DLD1 (cell line): ENCODE results near the gene DYDC1.
"Not testable (repeated sequence)": the region's sequence is repeated elsewhere in the genome, so short reads cannot be mapped to it uniquely, and the experiment has no call there.

Source experiments
- in situ Hi-C: cut with HindIII; loops from 2 replicates; pipeline ENCODE4 v1.10.0; 2017; ENCODE audit warnings: low sequenced_read_pairs

DYDC1 gene

DNA sequence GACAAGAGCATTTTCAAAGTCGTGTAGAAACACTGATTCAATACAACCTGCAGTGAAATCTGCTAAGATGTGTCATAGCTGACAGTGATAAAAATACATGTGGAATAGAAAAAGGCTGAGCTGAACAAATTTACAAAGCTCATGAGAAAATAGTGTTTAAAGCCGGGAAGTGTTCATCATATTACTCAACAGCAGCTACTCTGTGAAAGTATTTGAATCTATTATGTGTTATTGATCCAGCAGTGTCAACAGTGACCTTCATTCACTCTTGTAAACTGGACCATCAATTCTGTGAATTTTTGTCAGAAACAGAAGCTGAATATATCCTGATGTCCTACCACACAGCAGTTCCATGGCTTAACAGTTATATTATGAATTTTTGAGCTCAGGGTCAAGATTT is 11.6 kb downstream of the DYDC1 start:
- in situ Hi-C loops = no loop called here

DNA sequence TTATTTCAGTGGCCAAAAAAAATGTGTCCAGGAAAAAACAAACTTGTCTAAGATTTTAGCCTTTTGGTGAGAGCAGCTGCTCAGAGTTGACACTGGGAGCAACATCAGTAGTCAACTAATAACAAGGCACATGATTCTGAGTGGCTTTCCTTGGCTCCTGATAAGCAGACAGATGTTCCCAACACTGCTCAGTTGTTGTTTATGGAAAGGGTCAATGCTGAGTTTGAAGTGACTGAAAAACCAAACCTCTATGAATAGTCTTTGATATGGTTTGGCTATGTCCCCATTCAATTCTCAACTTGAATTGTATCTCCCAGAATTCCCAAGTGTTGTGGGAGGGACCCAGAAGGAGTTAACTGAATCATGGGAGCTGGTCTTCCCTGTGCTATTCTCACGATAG is 12.3 kb downstream of the DYDC1 start:
- in situ Hi-C loops = no loop called here

GRCh38 chr10:80333983-80334382 is 22.6 kb downstream of the DYDC1 start:
- in situ Hi-C loops = no loop called here

DNA sequence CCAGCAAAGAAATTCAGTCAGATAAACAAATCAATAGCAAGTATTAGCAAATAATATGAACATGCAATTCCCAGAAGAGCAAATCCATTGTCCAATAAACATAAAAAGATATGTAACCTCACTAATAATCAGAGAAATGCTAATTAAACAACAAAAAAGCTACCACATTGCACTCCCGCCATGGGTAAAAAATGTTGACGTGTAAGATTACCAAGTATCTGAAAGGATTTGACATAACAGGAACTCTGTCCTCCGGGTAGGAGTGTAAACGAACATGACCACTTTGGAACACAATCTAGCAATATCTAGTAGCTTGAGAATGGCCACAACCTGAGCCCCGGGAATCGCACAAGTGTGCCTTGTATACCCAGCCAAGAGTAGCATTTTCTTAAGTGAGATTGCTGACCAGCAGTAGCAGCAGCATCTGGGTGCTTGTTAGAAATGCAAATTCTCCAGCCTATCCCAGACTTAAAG is 31.6 kb downstream of the DYDC1 start:
- in situ Hi-C loops = no loop called here

DNA sequence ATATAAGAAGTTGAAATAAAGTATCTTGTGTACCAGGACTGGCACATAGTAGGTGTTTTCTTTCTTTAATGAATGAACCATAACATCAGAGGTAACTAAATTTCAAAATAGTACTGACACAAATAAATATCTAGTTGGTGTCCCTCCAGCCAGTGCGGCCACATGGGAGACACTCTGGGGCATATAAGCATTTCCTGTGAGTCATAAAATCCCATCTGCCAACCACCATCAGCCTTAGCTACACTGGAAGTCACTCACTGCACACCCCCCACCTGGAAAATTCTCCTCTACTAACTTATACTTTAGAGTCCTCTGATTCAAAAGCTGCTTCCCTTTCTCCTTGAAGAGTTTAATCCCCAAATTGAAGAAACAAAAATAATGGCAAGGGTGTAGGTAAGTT is 32.5 kb downstream of the DYDC1 start:
- in situ Hi-C loops = no loop called here

GRCh38 chr10:80323311-80323710 is 33.2 kb downstream of the DYDC1 start:
- in situ Hi-C loops = no loop called here

GRCh38 chr10:80322711-80323110 is 33.8 kb downstream of the DYDC1 start:
- in situ Hi-C loops = no loop called here

GRCh38 chr10:80322158-80322557 is 34.4 kb downstream of the DYDC1 start:
- in situ Hi-C loops = no loop called here

DNA sequence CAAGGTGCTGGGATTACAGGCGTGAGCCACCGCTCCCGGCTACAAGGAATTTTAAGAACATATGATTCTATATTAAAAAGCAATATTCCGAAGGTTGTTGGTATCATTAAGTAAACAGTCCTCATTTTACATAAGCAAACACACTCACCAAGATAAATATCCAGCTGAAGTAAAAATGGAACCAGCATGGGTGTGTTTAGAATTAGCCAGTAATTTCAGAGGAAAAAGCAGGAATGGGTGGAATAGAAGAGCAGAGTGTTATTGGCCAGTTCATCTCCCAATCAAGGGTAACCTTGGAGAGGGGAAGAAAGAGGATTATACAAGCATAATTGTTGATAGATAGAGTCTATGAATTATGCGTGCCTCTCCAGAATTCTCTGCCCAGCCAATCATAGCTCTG is 35.4 kb downstream of the DYDC1 start:
- in situ Hi-C loops = no loop called here

GRCh38 chr10:80320377-80320776 is 36.2 kb downstream of the DYDC1 start:
- in situ Hi-C loops = no loop called here

DNA sequence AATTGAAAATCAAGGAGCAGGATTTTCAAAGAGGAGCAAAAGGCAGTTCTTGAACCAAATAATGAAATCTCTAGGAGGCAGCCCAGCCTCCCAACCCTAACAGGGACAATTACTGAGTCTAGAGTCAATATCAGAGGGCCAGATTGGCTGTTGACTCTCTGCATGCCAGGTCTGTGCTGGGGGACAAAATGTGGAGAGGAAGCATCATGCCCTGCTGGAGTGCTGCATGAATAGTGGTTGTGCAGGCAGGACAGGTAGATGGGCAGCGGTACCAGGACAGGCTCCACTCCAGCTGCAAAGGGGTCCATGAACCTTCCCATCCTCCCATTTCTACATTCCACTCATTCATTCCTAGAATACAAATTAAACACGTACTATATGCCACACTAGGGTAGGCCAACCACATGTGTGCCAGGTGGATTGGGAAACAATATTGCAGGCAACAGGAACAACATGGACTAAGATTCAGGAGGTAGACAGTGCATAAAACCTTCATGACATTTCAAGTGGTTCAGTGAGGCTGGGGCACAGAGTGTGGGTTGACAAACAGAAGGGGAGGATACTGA is 36.7 kb downstream of the DYDC1 start:
- in situ Hi-C loops = no loop called here

DNA sequence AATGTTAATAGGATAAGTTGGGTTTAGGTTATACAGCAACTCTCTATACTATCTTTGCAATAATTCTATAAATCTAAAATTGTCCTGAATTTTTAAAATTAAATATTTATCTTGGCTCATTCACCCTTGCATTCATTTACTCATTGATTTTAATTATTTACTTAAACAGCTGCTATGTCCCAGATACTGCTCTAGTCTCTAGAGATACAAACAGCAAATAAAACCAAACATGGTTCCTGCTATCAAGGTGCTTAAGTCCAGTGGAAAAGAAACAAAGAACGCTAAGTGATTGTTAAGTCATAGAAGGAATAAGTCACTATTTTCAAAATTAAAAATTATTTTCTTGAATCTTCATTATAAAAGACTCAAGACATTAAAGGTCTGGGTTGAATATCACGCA is 37.2 kb downstream of the DYDC1 start:
- in situ Hi-C loops = no loop called here

DNA sequence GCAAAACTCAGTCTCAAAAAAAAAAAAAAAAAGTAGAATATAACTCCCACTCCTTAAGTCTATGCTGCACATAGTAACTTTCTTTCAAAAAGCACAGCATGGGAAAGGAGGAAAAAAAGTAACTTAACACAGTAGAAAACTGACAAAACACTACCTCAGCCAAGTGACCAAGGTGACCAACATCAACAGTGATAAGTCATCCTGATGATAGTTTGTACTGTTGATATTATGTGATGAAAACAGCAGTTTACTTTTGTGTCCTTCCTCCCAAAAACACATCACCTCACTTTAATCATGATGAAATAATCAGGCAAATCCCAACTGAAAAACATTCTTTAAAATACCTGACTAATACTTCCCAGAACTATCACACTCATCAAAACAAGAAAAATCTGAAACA is 37.8 kb downstream of the DYDC1 start:
- in situ Hi-C loops = no loop called here

DNA sequence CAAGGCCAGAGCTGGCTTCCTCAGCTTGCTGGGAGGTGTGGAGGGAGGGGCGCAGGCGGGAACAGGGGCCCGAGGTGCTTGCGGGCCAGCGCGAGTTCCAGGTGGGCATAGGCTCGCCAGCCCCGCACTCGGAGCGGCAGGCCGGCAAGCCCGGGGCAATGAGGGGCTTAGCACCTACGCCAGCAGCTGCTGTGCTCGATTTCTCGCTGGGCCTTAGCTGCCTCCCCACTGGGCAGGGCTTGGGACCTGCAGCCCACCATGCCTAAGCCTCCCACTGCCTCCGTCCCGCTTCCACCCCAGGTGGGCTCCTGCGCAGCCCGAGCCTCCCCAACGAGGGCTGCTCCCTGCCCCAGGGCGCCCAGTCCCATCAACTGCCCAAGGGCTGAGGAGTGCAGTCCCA is 41.2 kb downstream of the DYDC1 start:
- in situ Hi-C loops = no loop called here

GRCh38 chr10:80313523-80313922 is 43.0 kb downstream of the DYDC1 start:
- in situ Hi-C loops = no loop called here

DNA sequence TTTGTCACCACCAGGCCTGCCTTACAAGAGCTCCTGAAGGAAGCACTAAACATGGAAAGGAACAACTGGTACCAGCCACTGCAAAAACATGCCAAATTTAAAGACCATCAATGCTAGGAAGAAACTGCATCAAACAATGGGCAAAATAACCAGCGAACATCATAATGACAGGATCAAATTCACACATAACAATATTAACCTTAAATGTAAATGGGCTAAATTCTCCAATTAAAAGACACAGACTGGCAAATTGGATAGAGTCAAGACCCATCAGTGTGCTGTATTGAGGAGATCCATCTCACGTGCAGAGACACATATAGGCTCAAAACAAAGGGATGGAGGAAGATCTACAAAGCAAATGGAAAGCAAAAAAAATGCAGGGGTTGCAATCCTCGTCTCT is 50.6 kb downstream of the DYDC1 start:
- in situ Hi-C loops = not testable (repeated sequence)

GRCh38 chr10:80296942-80297341 is 59.6 kb downstream of the DYDC1 start:
- in situ Hi-C loops = no loop called here

DNA sequence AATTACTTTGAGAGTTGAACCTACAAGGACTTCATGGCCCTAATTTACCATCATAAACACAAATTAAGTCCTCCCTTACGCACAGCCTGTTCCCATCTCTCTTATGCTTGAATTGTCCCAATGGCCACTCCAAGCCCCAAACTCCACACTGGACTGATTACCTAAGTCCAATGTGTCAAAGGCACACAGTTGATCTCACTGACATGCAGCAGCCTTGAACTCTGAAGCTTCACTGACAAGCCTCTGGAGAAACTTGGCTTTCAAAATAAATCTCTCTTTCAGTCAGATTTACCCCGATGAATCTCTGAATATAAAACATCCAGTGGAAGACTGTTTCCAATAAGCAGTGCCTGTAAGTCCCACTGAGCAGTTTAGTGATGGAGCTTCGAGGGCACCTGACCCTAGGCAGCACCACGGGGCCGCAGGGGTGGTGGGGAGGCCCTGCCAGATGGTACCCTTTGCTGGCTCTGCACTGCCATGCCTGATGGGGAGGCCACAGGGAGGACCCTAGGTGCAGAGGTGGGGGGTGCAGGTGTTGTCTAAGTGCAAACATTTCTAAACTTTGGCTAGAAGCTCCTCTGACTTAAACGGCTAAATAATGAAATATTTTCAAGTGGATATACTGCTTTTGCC is 63.8 kb downstream of the DYDC1 start:
- in situ Hi-C loops = no loop called here

GRCh38 chr10:80290474-80291220 is 65.9 kb downstream of the DYDC1 start:
- in situ Hi-C loops = no loop called here

GRCh38 chr10:80289451-80290287 is 66.9 kb downstream of the DYDC1 start, which contains the start of gene MAT1A:
Gene MAT1A, minus strand, starts transcription at chr10:80289658. Its CDS starts 235 bp downstream, at chr10:80289423.
- in situ Hi-C loops = no loop called here

DNA sequence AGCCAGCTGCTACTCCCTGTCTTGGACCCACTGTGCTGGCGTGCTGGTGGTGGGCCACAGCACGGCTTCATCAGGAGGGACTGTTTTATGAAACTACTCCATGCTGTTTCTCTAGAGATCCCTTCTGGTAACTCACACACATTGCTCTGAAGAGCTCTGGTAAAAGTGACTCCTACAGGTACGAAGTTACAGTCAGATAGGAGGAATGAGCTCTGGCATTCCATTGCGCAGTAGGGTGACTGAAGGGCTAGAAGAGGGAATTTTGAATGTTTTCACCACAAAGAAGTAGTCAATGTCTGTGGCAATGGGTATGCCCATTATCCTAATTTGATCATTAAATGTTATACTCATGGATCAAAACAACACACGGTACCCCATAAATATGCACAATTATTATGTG is 67.7 kb downstream of the DYDC1 start:
- in situ Hi-C loops = no loop called here
